Activated T-helper 1 cell treated with anti-CD3 and anti-CD28 coated beads, Interleukin-12 subunit alpha, Interleukin-12 subunit beta, Interleukin-2, Interleukin-4 antibody, amounts not matched to agents 30 ng/mL and 10 ng/mL and 1 ng/mL, durations not matched to agents 14 hours and 24 hours and 36 hours (primary cell): ENCODE results near the gene MEIS1. TPM values are rescaled to one million over a fixed set of nuclear protein-coding genes. Genes with fewer than 3 reads are reported as not detected.

Experiments
- DNase-seq: peaks from one replicate; pipeline ENCODE4 v3.0.0; 2021; ENCODE audit warnings: low spot score
- H3K27ac Mint-ChIP-seq: one replicate; pipeline ENCODE4 v1.8.0; 2021; ENCODE audit warnings: mild to moderate bottlenecking, mixed read lengths
- H3K27me3 Mint-ChIP-seq: one replicate; pipeline ENCODE4 v1.8.0; 2022; ENCODE audit warnings: mild to moderate bottlenecking, moderate library complexity, mixed read lengths; ENCODE audit not compliant: insufficient read depth
- H3K36me3 Mint-ChIP-seq: one replicate; pipeline ENCODE4 v1.8.0; 2021; ENCODE audit warnings: low read depth, mixed read lengths
- H3K4me1 Mint-ChIP-seq: one replicate; pipeline ENCODE4 v1.8.0; 2021; ENCODE audit warnings: low read depth, mixed read lengths
- H3K4me3 Mint-ChIP-seq: one replicate; pipeline ENCODE4 v1.8.0; 2021; ENCODE audit warnings: mild to moderate bottlenecking, moderate library complexity, mixed read lengths
- H3K9me3 Mint-ChIP-seq: one replicate; pipeline ENCODE4 v1.8.0; 2021; ENCODE audit warnings: mixed read lengths
- intact Hi-C: fragments of 100-400 bp; cut with micrococcal nuclease; formaldehyde crosslinking; loops from one replicate; pipeline ENCODE4 v1.15.1; 2024
- total RNA-seq: library from RNA; stranded (reverse); gene quantifications from 2 replicates; pipeline ENCODE4 v1.2.3, GENCODE V29; 2022

MEIS1 gene
- total RNA-seq, 1 donor from 2014 or later: not detected

DNA sequence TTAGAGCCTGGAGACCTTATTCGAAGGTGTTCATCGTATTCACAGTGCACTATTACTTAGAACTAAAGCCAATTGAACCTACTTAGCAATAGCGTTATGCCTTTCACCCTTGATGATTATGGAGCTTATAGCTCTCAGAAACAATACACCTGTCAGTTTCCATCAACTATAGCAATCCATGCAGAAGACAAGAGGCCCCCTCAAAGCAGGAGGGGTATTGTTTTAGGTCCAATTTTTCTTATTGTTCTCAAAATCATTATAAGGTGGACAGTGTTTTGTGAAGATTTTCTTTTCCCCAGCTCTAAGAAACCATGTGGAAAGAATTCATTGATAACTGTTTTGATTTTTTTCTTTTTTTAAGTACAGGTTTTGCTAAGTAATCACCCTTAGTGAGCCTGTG, 135.5 kb downstream of the MEIS1 start:
- Mint-ChIP-seq H3K9me3 (no peaks in the 10 kb centered on the region), H3K36me3 (no peaks in the 10 kb centered on the region), H3K27me3 (peaks cover 10% of the 10 kb centered on the region), H3K4me1 (no peaks in the 10 kb centered on the region), H3K27ac (no peak overlapping the region), H3K4me3 (no peak overlapping the region)
- intact Hi-C loops: no loop called here
- DNase-seq: no peak

GRCh38 chr2:66571918-66572317, 137.0 kb downstream of the MEIS1 start:
- no peaks in the 10 kb centered on the region for H3K36me3 Mint-ChIP-seq
- no peak overlapping the region for H3K4me3 Mint-ChIP-seq
- DNase-seq: no peak
- peaks cover 18% of the 10 kb centered on the region for H3K27me3 Mint-ChIP-seq
- H3K9me3 Mint-ChIP-seq: no peaks in the 10 kb centered on the region
- intact Hi-C loops: no loop called here
- no peaks in the 10 kb centered on the region for H3K4me1 Mint-ChIP-seq
- no peak overlapping the region for H3K27ac Mint-ChIP-seq

- Mint-ChIP-seq H3K27me3 (peaks cover 22% of the 10 kb centered on the region), H3K4me3 (no peak overlapping the region), H3K9me3 (no peaks in the 10 kb centered on the region), H3K27ac (no peak overlapping the region), H3K36me3 (no peaks in the 10 kb centered on the region), H3K4me1 (no peaks in the 10 kb centered on the region)
- DNase-seq: no peak
- intact Hi-C loops: no loop called here
Measured at GRCh38 chr2:66572391-66572790, 137.5 kb downstream of the MEIS1 start.

DNA sequence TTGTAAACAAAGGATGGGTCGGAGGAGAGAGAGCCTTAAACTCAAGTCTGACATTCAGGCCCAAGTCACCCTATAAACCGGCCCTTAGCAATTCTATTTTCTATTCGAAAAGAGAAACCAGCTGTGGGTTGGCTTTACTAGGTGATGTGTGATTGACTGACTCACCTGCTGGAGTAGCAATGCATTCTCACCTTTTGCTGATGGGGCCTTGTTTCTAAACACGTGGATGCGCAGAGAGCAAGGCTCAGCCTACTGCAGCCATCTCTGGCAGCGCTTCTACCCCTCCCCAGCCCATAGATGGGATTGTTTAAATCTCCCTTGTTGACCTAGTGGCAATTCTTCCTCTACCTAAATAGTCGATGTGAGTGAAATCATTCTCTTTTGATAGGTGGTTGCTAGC, 138.5 kb downstream of the MEIS1 start:
- Mint-ChIP-seq H3K27ac (no peak overlapping the region), H3K9me3 (no peaks in the 10 kb centered on the region), H3K4me1 (no peaks in the 10 kb centered on the region), H3K36me3 (no peaks in the 10 kb centered on the region), H3K27me3 (peaks cover 32% of the 10 kb centered on the region), H3K4me3 (no peak overlapping the region)
- intact Hi-C loops: no loop called here
- no peak for DNase-seq

GRCh38 chr2:66573821-66574233, 138.9 kb downstream of the MEIS1 start:
- no peak for DNase-seq
- Mint-ChIP-seq H3K27me3 (peaks cover 36% of the 10 kb centered on the region), H3K4me3 (no peak overlapping the region), H3K36me3 (no peaks in the 10 kb centered on the region), H3K4me1 (no peaks in the 10 kb centered on the region), H3K27ac (no peak overlapping the region), H3K9me3 (no peaks in the 10 kb centered on the region)
- intact Hi-C loops: no loop called here

DNA sequence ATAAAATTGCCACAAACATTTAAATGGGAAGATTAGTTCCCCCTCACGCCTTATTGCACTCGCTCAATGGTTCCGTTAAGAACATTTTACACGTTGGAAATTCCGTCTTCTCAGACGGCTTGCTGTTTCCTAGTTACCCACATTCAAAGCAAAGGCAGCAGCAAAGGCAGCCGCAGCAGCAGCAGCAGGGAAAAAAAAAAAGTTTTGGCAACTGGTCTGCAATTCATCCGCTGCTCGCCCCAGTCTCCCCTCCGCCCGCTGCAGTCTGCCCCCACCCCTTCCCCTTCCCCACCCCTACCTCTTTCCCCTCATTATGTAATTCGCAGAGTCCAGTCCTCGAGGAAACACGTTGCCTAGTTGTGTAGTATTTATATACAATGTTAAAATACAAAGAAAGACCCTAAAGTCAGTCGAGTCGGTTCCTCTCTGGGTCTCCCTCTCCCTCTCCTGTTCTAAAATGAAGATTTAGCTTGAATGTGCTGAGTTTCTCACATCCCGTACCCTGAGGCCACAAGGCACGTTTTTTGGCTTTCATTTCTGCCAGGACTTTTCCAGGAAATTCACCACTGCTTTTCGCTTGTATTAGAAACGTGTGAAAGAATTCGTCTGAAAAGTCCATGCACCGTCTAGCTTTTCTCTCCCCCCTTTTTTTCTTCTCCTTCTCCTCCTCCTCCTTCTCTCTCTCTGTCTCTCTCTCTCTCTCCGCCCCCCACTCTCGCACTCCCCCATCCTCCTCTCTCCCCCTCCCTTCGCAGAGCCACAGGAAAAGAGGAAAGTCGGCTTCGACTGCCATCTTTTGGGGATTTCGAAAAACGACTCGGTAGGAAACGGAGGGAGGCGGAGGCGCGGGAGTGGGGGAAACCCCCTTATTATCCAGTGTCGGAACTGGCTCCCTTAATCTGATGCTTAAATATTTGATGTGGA, 140.0 kb downstream of the MEIS1 start:
- Mint-ChIP-seq H3K36me3 (no peaks in the 10 kb centered on the region), H3K4me1 (no peaks in the 10 kb centered on the region), H3K27ac (no peak overlapping the region), H3K9me3 (no peaks in the 10 kb centered on the region), H3K27me3 (peaks cover 45% of the 10 kb centered on the region), H3K4me3 (no peak overlapping the region)
- intact Hi-C loops: no loop called here
- DNase-seq: no peak

- no peak for DNase-seq
- no peaks in the 10 kb centered on the region for H3K9me3 Mint-ChIP-seq
- intact Hi-C loops: no loop called here
- no peaks in the 10 kb centered on the region for H3K4me1 Mint-ChIP-seq
- peaks cover 49% of the 10 kb centered on the region for H3K27me3 Mint-ChIP-seq
- H3K27ac Mint-ChIP-seq: no peak overlapping the region
- no peaks in the 10 kb centered on the region for H3K36me3 Mint-ChIP-seq
- H3K4me3 Mint-ChIP-seq: no peak overlapping the region
Measured at GRCh38 chr2:66575625-66576310, 140.8 kb downstream of the MEIS1 start.

DNA sequence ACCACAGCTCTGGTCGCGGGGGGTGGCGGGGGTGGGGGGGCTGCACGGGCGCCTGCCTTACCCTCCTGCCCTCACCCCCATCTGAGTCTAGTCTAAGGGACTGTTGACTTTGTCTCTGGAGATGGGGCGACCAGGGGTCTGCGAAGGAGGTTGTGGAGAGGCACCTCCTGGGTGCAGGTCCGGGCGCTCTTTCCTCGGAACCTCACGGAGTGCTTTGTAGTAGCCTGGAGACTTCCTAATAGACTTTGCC, 141.3 kb downstream of the MEIS1 start:
- DNase-seq: no peak
- Mint-ChIP-seq H3K27ac (no peak overlapping the region), H3K36me3 (no peaks in the 10 kb centered on the region), H3K4me3 (no peak overlapping the region), H3K27me3 (peaks cover 53% of the 10 kb centered on the region), H3K4me1 (no peaks in the 10 kb centered on the region), H3K9me3 (no peaks in the 10 kb centered on the region)
- intact Hi-C loops: no loop called here

DNA sequence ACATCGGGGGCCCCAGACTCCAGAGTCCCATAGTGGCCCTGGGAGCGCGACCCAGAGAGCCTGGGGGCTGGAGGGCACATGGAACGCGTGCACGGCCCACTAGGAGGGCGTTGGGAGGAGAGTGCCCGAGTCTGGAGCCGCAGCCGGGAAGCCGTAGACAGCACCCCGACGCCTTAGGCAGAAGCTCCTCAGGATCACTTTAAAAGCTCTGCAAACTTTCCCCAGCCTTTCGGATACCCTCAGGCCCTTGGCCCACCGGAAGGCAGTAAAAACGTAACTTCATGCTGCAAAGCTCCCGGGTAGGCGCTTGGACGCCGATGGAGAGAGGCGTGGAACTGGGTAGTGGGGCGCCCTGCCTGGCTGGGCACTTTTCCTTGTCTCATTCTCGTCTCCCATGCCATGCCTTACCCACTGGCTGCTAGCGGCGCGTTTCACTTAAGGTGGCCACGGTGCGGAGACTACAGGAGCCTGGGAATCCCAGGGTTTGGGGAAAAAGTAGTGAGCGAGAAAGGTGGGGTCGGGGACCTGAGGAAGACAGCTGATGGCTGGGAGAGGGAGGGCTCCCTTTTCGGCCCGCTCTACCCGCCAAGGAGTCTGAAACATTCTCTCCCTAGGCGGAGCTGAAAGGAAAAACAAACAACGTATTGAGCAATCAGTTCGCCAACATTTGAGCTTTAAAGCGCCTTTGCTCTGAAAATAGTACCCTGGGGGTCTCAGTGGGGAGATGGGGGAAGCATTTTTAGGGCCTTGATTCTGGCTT, 141.8 kb downstream of the MEIS1 start:
- Mint-ChIP-seq H3K4me3 (no peak overlapping the region), H3K4me1 (no peaks in the 10 kb centered on the region), H3K27ac (no peak overlapping the region), H3K9me3 (no peaks in the 10 kb centered on the region), H3K36me3 (no peaks in the 10 kb centered on the region), H3K27me3 (peaks cover 54% of the 10 kb centered on the region)
- no peak for DNase-seq
- intact Hi-C loops: no loop called here

GRCh38 chr2:66577321-66578053, 142.6 kb downstream of the MEIS1 start:
- no peaks in the 10 kb centered on the region for H3K4me1 Mint-ChIP-seq
- no peaks in the 10 kb centered on the region for H3K9me3 Mint-ChIP-seq
- intact Hi-C loops: loop anchor here (2.0 kb wide), 1 partner anchor 141 kb away; no protein-coding TSS in a partner anchor
- no peaks in the 10 kb centered on the region for H3K36me3 Mint-ChIP-seq
- no peak overlapping the region for H3K4me3 Mint-ChIP-seq
- no peak for DNase-seq
- H3K27ac Mint-ChIP-seq: no peak overlapping the region
- H3K27me3 Mint-ChIP-seq: peaks cover 56% of the 10 kb centered on the region

- no peak overlapping the region for H3K4me3 Mint-ChIP-seq
- no peak overlapping the region for H3K27ac Mint-ChIP-seq
- no peak for DNase-seq
- intact Hi-C loops: loop anchor here (2.0 kb wide), 1 partner anchor 141 kb away; no protein-coding TSS in a partner anchor
- no peaks in the 10 kb centered on the region for H3K4me1 Mint-ChIP-seq
- H3K36me3 Mint-ChIP-seq: no peaks in the 10 kb centered on the region
- H3K27me3 Mint-ChIP-seq: peaks cover 56% of the 10 kb centered on the region
- H3K9me3 Mint-ChIP-seq: no peaks in the 10 kb centered on the region
Measured at GRCh38 chr2:66578054-66578686, 143.2 kb downstream of the MEIS1 start.

GRCh38 chr2:66578687-66579106, 143.8 kb downstream of the MEIS1 start:
- DNase-seq: no peak
- intact Hi-C loops: loop anchor here (2.0 kb wide), 1 partner anchor 142 kb away; no protein-coding TSS in a partner anchor
- no peaks in the 10 kb centered on the region for H3K36me3 Mint-ChIP-seq
- H3K27me3 Mint-ChIP-seq: peaks cover 56% of the 10 kb centered on the region
- no peak overlapping the region for H3K27ac Mint-ChIP-seq
- H3K4me1 Mint-ChIP-seq: no peaks in the 10 kb centered on the region
- no peaks in the 10 kb centered on the region for H3K9me3 Mint-ChIP-seq
- no peak overlapping the region for H3K4me3 Mint-ChIP-seq
